Mesendoderm (in vitro differentiated cells): ENCODE measurements around the gene C11orf54. TPM values are rescaled to one million over a fixed set of nuclear protein-coding genes. Genes with fewer than 3 reads are reported as not detected.
A peak's percentile ranks its signal among the peaks of the same experiment; 100 is the strongest.

ENCODE experiments used
- DNase-seq: peaks from one replicate; pipeline ENCODE4 v3.0.0; 2013
- H2AK5ac ChIP-seq: 2 replicates; pipeline ENCODE4 v1.6.1; 2013; ENCODE audit warnings: low read length, inconsistent platforms
- H2BK120ac ChIP-seq: 2 replicates; pipeline ENCODE4 v1.6.1; 2013; ENCODE audit warnings: low read depth, mild to moderate bottlenecking, low read length, moderate library complexity, mixed read lengths
- H2BK15ac ChIP-seq: replicated peaks from 2 replicates; pipeline ENCODE4 v1.6.1; 2013; ENCODE audit warnings: low read depth, mild to moderate bottlenecking, moderate library complexity
- H2BK5ac ChIP-seq: 2 replicates; pipeline ENCODE4 v1.6.1; 2013; ENCODE audit warnings: low read length, inconsistent platforms
- H3K18ac ChIP-seq: 2 replicates; pipeline ENCODE4 v1.6.1; 2013; ENCODE audit warnings: mild to moderate bottlenecking, low read length, mixed read lengths
- H3K23ac ChIP-seq: one replicate; pipeline ENCODE4 v1.6.1; 2013; ENCODE audit warnings: low read length
- H3K27ac ChIP-seq: 2 replicates; pipeline ENCODE4 v1.5.1; 2013; ENCODE audit warnings: low read depth, mild to moderate bottlenecking, inconsistent platforms, low read length, moderate library complexity
- H3K27me3 ChIP-seq: 2 replicates; pipeline ENCODE4 v1.6.1; 2013; ENCODE audit warnings: low read length, control low read depth, mild to moderate bottlenecking, inconsistent platforms; ENCODE audit not compliant: insufficient read depth, poor library complexity
- H3K36me3 ChIP-seq: 2 replicates; pipeline ENCODE4 v1.6.1; 2013; ENCODE audit warnings: low read length, inconsistent platforms; ENCODE audit not compliant: control insufficient read depth, insufficient read depth
- H3K4ac ChIP-seq: one replicate; pipeline ENCODE4 v1.6.1; 2013; ENCODE audit warnings: low read depth, mild to moderate bottlenecking, low read length, moderate library complexity
- H3K4me1 ChIP-seq: 2 replicates; pipeline ENCODE4 v1.6.1; 2013; ENCODE audit warnings: low read depth, low read length, inconsistent platforms; ENCODE audit not compliant: control insufficient read depth
- H3K4me2 ChIP-seq: 2 replicates; pipeline ENCODE4 v1.6.1; 2013; ENCODE audit warnings: low read length
- H3K4me3 ChIP-seq: 2 replicates; pipeline ENCODE4 v1.5.1; 2013; ENCODE audit warnings: mild to moderate bottlenecking, low read length
- H3K56ac ChIP-seq: one replicate; pipeline ENCODE4 v1.6.1; 2013; ENCODE audit warnings: low read length
- H3K79me1 ChIP-seq: 2 replicates; pipeline ENCODE4 v1.6.1; 2013; ENCODE audit warnings: low read length, inconsistent platforms
- H3K79me2 ChIP-seq: 2 replicates; pipeline ENCODE4 v1.6.1; 2013; ENCODE audit warnings: mild to moderate bottlenecking, low read length; ENCODE audit not compliant: control insufficient read depth, insufficient read depth
- H3K9ac ChIP-seq: 2 replicates; pipeline ENCODE4 v1.6.1; 2013; ENCODE audit warnings: low read length, inconsistent platforms
- H4K5ac ChIP-seq: one replicate; pipeline ENCODE4 v1.6.1; 2013; ENCODE audit warnings: low read length
- H4K8ac ChIP-seq: one replicate; pipeline ENCODE4 v1.6.1; 2013; ENCODE audit warnings: low read depth, mild to moderate bottlenecking, control low read depth, low read length, moderate library complexity
- WGBS: extraction: QIAGEN DNeasy Blood & Tissue Kit; methylation state at CpG from one replicate; pipeline ENCODE4 v1.1.7; 2013; ENCODE audit warnings: low lambda C conversion rate, missing lambda C conversion rate; ENCODE audit not compliant: insufficient coverage; ENCODE audit errors: extremely low coverage; 5-methylcytosine and 5-hydroxymethylcytosine counted together
- polyA plus RNA-seq, 2 experiments: library from polyadenylated mRNA; stranded (reverse); fragments of 200-250 nt; gene quantifications; one replicate each; pipeline ENCODE4 v1.2.3, GENCODE V29; 2013

Gene C11orf54
- polyA plus RNA-seq (2013, experiment 1 of 2), result 7.6 TPM
- polyA plus RNA-seq (2013, experiment 2 of 2), result 8.1 TPM

- H3K79me2 ChIP-seq, result peaks cover 49% of the 10 kb centered on the region
- no peaks in the 10 kb centered on the region for H3K4me1 ChIP-seq
- peak within 1 kb of the TSS; percentile 98 for H3K18ac ChIP-seq
- peak within 1 kb of the TSS; percentile 100 for H3K4me3 ChIP-seq
- peak within 1 kb of the TSS; percentile 96 for H2BK5ac ChIP-seq
- peaks cover 5% of the 10 kb centered on the region for H3K36me3 ChIP-seq
- H3K27ac ChIP-seq, result peak within 1 kb of the TSS; percentile 90
- peak within 1 kb of the TSS; percentile 95 for H3K4me2 ChIP-seq
- H3K4ac ChIP-seq, result peak within 1 kb of the TSS; percentile 99
- H4K8ac ChIP-seq, result peak within 1 kb of the TSS; percentile 99
- H3K23ac ChIP-seq, result peak within 1 kb of the TSS; percentile 76
- peak within 1 kb of the TSS; percentile 32 for H2BK120ac ChIP-seq
- peak within 1 kb of the TSS; percentile 90 for H2AK5ac ChIP-seq
- H4K5ac ChIP-seq, result peak within 1 kb of the TSS; percentile 59
- peaks cover 8% of the 10 kb centered on the region for H3K79me1 ChIP-seq
- peak; percentile 99 for DNase-seq
- H2BK15ac ChIP-seq, result no peak within 1 kb of the TSS
- WGBS, result no CpG with 5 or more reads among the region's 65 CpGs
- peak within 1 kb of the TSS; percentile 100 for H3K9ac ChIP-seq
- H3K27me3 ChIP-seq, result no peaks in the 10 kb centered on the region
- H3K56ac ChIP-seq, result peak within 1 kb of the TSS; percentile 100
Observed at GRCh38 chr11:93741094-93741881, at the start of gene C11orf54, which contains the start of gene TAF1D. Gene C11orf54 (plus strand): TSS chr11:93741672. CDS start chr11:93747394, 5,722 bp downstream. Gene TAF1D (minus strand): TSS chr11:93741495. CDS start chr11:93739304, 2,191 bp downstream.

DNA sequence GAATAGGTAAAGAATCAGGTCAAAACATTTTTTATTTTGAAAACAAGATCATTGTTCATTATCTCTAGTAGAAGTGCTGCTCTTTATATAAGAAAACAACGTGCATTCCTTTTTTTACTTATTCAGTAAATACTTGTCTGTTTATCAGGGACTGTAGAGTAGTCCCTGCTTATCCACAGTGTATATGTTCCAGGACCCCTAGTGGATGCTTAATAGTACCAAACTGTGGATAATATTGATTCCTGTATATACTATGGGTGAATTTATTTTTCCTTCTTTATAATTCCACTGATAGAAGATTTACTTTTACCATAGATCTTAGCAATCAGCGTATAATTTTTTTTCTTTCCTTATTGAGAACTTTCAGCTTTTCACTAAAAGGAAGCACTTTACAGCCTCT is 47.4 kb upstream of the C11orf54 start:
- no peaks in the 10 kb centered on the region for H3K79me1 ChIP-seq
- no CpG with 5 or more reads among the region's 2 CpGs for WGBS

GRCh38 chr11:93694557-93694956 is 46.9 kb upstream of the C11orf54 start:
- Histone ChIP-seq H3K27ac (no peak overlapping the region), H3K4me3 (no peak overlapping the region), H3K18ac (no peak overlapping the region), H3K36me3 (peaks cover 9% of the 10 kb centered on the region), H3K4ac (no peak overlapping the region), H3K56ac (no peak overlapping the region), H4K8ac (no peak overlapping the region), H2BK120ac (no peak overlapping the region), H2BK15ac (no peak overlapping the region), H2AK5ac (no peak overlapping the region), H3K9ac (no peak overlapping the region), H2BK5ac (no peak overlapping the region), H3K79me1 (no peaks in the 10 kb centered on the region), H4K5ac (no peak overlapping the region), H3K4me1 (no peaks in the 10 kb centered on the region), H3K27me3 (no peaks in the 10 kb centered on the region), H3K23ac (no peak overlapping the region), H3K4me2 (no peak overlapping the region), H3K79me2 (no peaks in the 10 kb centered on the region)
- no peak for DNase-seq

More for the DNA sequence above, 47.4 kb upstream of the C11orf54 start:
- Histone ChIP-seq H3K4ac (no peak overlapping the region), H3K27ac (no peak overlapping the region), H3K36me3 (peaks cover 11% of the 10 kb centered on the region), H4K5ac (no peak overlapping the region), H3K27me3 (no peaks in the 10 kb centered on the region), H2BK120ac (no peak overlapping the region), H3K23ac (no peak overlapping the region), H3K4me2 (no peak overlapping the region), H3K9ac (no peak overlapping the region), H3K4me1 (no peaks in the 10 kb centered on the region), H4K8ac (no peak overlapping the region), H2BK5ac (no peak overlapping the region), H3K79me2 (no peaks in the 10 kb centered on the region), H3K18ac (no peak overlapping the region), H3K56ac (no peak overlapping the region), H2AK5ac (no peak overlapping the region), H3K4me3 (no peak overlapping the region), H2BK15ac (no peak overlapping the region)
- DNase-seq, result no peak

GRCh38 chr11:93697611-93698010 is 43.9 kb upstream of the C11orf54 start:
- Histone ChIP-seq H3K27me3 (no peaks in the 10 kb centered on the region), H3K79me1 (no peaks in the 10 kb centered on the region), H3K36me3 (peaks cover 9% of the 10 kb centered on the region), H4K5ac (no peak overlapping the region), H2BK5ac (no peak overlapping the region), H4K8ac (no peak overlapping the region), H3K23ac (no peak overlapping the region), H3K4me3 (no peak overlapping the region), H3K4me1 (no peaks in the 10 kb centered on the region), H2BK15ac (no peak overlapping the region), H3K79me2 (no peaks in the 10 kb centered on the region), H3K4me2 (no peak overlapping the region), H2AK5ac (no peak overlapping the region), H3K4ac (no peak overlapping the region), H3K56ac (no peak overlapping the region), H3K18ac (no peak overlapping the region), H3K27ac (no peak overlapping the region), H2BK120ac (no peak overlapping the region), H3K9ac (no peak overlapping the region)
- no CpG with 5 or more reads among the region's 4 CpGs for WGBS
- DNase-seq, result no peak

DNA sequence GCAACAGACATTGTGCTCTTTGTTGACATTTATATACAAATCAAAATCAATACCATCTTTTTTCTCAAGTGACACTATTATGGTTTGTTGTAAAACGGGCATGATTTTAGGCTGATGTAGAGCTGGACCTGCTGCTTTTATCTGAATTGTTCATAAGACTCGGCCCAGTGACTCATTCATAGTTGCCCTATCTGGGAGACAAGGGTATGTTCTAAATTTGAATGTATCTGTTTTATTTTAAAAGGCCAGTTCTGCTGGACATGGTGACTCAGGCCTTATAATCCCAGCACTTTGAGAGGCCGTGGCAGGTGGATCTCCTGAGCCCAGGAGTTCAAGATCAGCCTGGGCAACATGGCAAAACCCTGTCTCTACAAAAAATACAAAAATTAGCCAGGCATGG is 40.6 kb upstream of the C11orf54 start:
- no peak overlapping the region for H2AK5ac ChIP-seq
- no peaks in the 10 kb centered on the region for H3K27me3 ChIP-seq
- H3K56ac ChIP-seq, result no peak overlapping the region
- no peak overlapping the region for H3K4me3 ChIP-seq
- H3K18ac ChIP-seq, result no peak overlapping the region
- H3K79me1 ChIP-seq, result no peaks in the 10 kb centered on the region
- H3K9ac ChIP-seq, result no peak overlapping the region
- H3K4me2 ChIP-seq, result no peak overlapping the region
- H4K8ac ChIP-seq, result no peak overlapping the region
- H3K79me2 ChIP-seq, result no peaks in the 10 kb centered on the region
- no peak overlapping the region for H2BK5ac ChIP-seq
- no peak overlapping the region for H2BK120ac ChIP-seq
- H3K27ac ChIP-seq, result no peak overlapping the region
- H3K4me1 ChIP-seq, result no peaks in the 10 kb centered on the region
- no peak overlapping the region for H3K23ac ChIP-seq
- H2BK15ac ChIP-seq, result no peak overlapping the region
- DNase-seq, result no peak
- no CpG with 5 or more reads among the region's 3 CpGs for WGBS
- H3K36me3 ChIP-seq, result peaks cover 9% of the 10 kb centered on the region
- H4K5ac ChIP-seq, result no peak overlapping the region
- no peak overlapping the region for H3K4ac ChIP-seq
